Body of pancreas (tissue), 4 donors: ENCODE data around the gene BET1L. TPM values are rescaled to one million over a fixed set of nuclear protein-coding genes. Genes with fewer than 3 reads are reported as not detected.

Experiments used
- ATAC-seq: fragments of 150-250 bp; one replicate; pipeline ENCODE4 v1.9.1; 2016
- DNase-seq, 4 donors: peaks; one replicate each; pipeline ENCODE4 v3.0.0-alpha.2; 2019
- H3K27ac ChIP-seq, 4 donors: fragments of 200-600 bp; sonication (generic); 1 replicate in 3 of 4; 2 replicates in 1 of 4; pipeline versions ENCODE4 v1.5.1 to v1.6.1; 2016 to 2019; ENCODE audit warnings: mild to moderate bottlenecking in 1 of 4, mixed read lengths in 1 of 4, moderate library complexity in 1 of 4
- H3K27me3 ChIP-seq, 2 donors: fragments of 200-600 bp; sonication (generic); one replicate each; pipeline ENCODE4 v1.6.0; 2016; ENCODE audit warnings: mild to moderate bottlenecking in 1 of 2
- H3K36me3 ChIP-seq, 2 donors: fragments of 200-600 bp; sonication (generic); replicated peaks in 1 of 2; 2 replicates each; pipeline ENCODE4 v1.5.1; 2016; ENCODE audit warnings: low read depth in 2 of 2; ENCODE audit not compliant: insufficient read depth in 1 of 2
- H3K4me1 ChIP-seq: fragments of 200-600 bp; sonication (generic); one replicate; pipeline ENCODE4 v1.6.0; 2016
- H3K4me3 ChIP-seq, 2 donors: fragments of 200-600 bp; sonication (generic); 1 replicate in 1 of 2; 2 replicates in 1 of 2; pipeline ENCODE4 v1.5.1; 2016 to 2019
- H3K9me3 ChIP-seq, 3 donors: fragments of 200-600 bp; sonication (generic); 1 replicate in 2 of 3; 2 replicates in 1 of 3; pipeline ENCODE4 v1.5.1; 2016
- CTCF ChIP-seq, 7 experiments: fragments of 450-650 bp in 4 of 7; fragments of 200-600 bp in 3 of 7; sonication (generic) in 3 of 7; IDR thresholded peaks; one replicate each; pipeline ENCODE4 v1.5.1; 2016 to 2019; ENCODE audit warnings: antibody characterized with exemption in 7 of 7
- POLR2A ChIP-seq, 3 donors: fragments of 450-650 bp; IDR thresholded peaks; one replicate each; pipeline ENCODE4 v1.6.1; 2016; ENCODE audit warnings: antibody characterized with exemption in 3 of 3, mild to moderate bottlenecking in 2 of 3
- WGBS, 2 donors: methylation state at CpG; one replicate each; pipeline ENCODE4 v1.1.5; 2017; 5-methylcytosine and 5-hydroxymethylcytosine counted together
- intact Hi-C: fragments of 100-400 bp; cut with DNase I; formaldehyde crosslinking; loops from one replicate; pipeline ENCODE4 v1.15.1; 2023
- total RNA-seq, 2 donors: library from RNA; depleted of rRNA; stranded (reverse); fragments of >200 nt; gene quantifications; one replicate each; pipeline ENCODE4 v1.1.0, GENCODE V29; 2016

The BET1L gene
- total RNA-seq, 2 donors from 2014 or later: 22.3 to 31.0 TPM

GRCh38 chr11:209275-210121, 2.3 kb upstream of the BET1L start:
- TF ChIP-seq CTCF (IDR thresholded peaks at IDR 0.05) (no peak), POLR2A (IDR thresholded peaks at IDR 0.05) (no peak)
- no peaks in the 10 kb centered on the region for H3K9me3 ChIP-seq
- WGBS, 2 donors: 48% methylated on average over 20 to 28 of the region's 29 CpGs
- H3K27me3 ChIP-seq: no peaks in the 10 kb centered on the region
- peak overlapping the region in 3 of 4 donors; percentile 88 to 99 (median 98) for H3K27ac ChIP-seq
- ATAC-seq: no peak
- peaks cover 42% of the 10 kb centered on the region for H3K4me1 ChIP-seq
- peaks cover 11 to 33% of the 10 kb centered on the region in 2 donors for H3K36me3 ChIP-seq
- peak in 1 of 4 donors; percentile 19 for DNase-seq
- peak overlapping the region; percentile 70 to 97 for H3K4me3 ChIP-seq
- intact Hi-C loops: no loop called here

GRCh38 chr11:208917-209260, 1.7 kb upstream of the BET1L start:
- Histone ChIP-seq H3K4me1 (peaks cover 48% of the 10 kb centered on the region), H3K36me3 (peaks cover 11 to 29% of the 10 kb centered on the region in 2 donors)
- no peak for TF ChIP-seq CTCF (IDR thresholded peaks at IDR 0.05)
- TF ChIP-seq POLR2A (IDR thresholded peaks at IDR 0.05): no peak

GRCh38 chr11:208181-208916, 1.1 kb upstream of the BET1L start:
- peaks cover 51% of the 10 kb centered on the region for H3K4me1 ChIP-seq
- intact Hi-C loops: no loop called here
- peaks cover 11 to 32% of the 10 kb centered on the region in 2 donors for H3K36me3 ChIP-seq
- peak; percentile 69 for ATAC-seq
- peak; percentile 80 to 82 (median 80) for DNase-seq
- peak overlapping the region; percentile 70 to 97 for H3K4me3 ChIP-seq
- no peak for TF ChIP-seq CTCF (IDR thresholded peaks at IDR 0.05)
- peak; percentile 67 to 82 (median 69) for TF ChIP-seq POLR2A (IDR thresholded peaks at IDR 0.05)
- 0 to 1% methylated on average over 34 to 57 of the region's 57 CpGs for WGBS, 2 donors
- peak overlapping the region; percentile 88 to 99 (median 98) for H3K27ac ChIP-seq
- no peaks in the 10 kb centered on the region for H3K27me3 ChIP-seq
- no peaks in the 10 kb centered on the region for H3K9me3 ChIP-seq

More at GRCh38 chr11:208917-209260, 1.7 kb upstream of the BET1L start:
- Histone ChIP-seq H3K4me3 (peak overlapping the region; percentile 70 to 97), H3K9me3 (no peaks in the 10 kb centered on the region), H3K27ac (peak overlapping the region; percentile 88 to 99 (median 98)), H3K27me3 (no peaks in the 10 kb centered on the region)
- DNase-seq: peak in 1 of 4 donors; percentile 16
- intact Hi-C loops: no loop called here
- WGBS, 2 donors: 0 to 2% methylated on average over 23 to 26 of the region's 26 CpGs
- ATAC-seq: no peak

GRCh38 chr11:207863-208180, 623 bp upstream of the BET1L start:
- ATAC-seq: peak; percentile 2
- Histone ChIP-seq H3K27me3 (no peaks in the 10 kb centered on the region), H3K27ac (peak overlapping the region; percentile 88 to 99 (median 98)), H3K4me1 (peaks cover 51% of the 10 kb centered on the region), H3K9me3 (no peaks in the 10 kb centered on the region), H3K36me3 (peaks cover 11 to 28% of the 10 kb centered on the region in 2 donors), H3K4me3 (peak overlapping the region; percentile 70 to 97)
- TF ChIP-seq CTCF (IDR thresholded peaks at IDR 0.05) (no peak), POLR2A (IDR thresholded peaks at IDR 0.05) (no peak)
- intact Hi-C loops: no loop called here
- DNase-seq: peak in 1 of 4 donors; percentile 58
- 0 to 2% methylated on average over 4 to 27 of the region's 27 CpGs for WGBS, 2 donors
